IPS-NIHi7 (cell line): ENCODE data around the gene HSPA2.
"Not testable (repeated sequence)": the region's sequence is repeated elsewhere in the genome, so short reads cannot be mapped to it uniquely, and the experiment has no call there.

Source experiments
- DNase-seq: peaks from one replicate; pipeline ENCODE4 v3.0.0; 2012; ENCODE audit warnings: mixed read lengths; ENCODE audit errors: extremely low spot score

HSPA2 gene

GRCh38 chr14:64558216-64558615 is 17.7 kb downstream of the HSPA2 start:
- DNase-seq: not testable (repeated sequence)

GRCh38 chr14:64561631-64562030 is 21.1 kb downstream of the HSPA2 start:
- no peak for DNase-seq

- no peak for DNase-seq
Observed at GRCh38 chr14:64562436-64562835, 21.9 kb downstream of the HSPA2 start.

GRCh38 chr14:64563696-64564095 is 23.2 kb downstream of the HSPA2 start:
- DNase-seq: no peak

GRCh38 chr14:64566651-64567122 is 26.1 kb downstream of the HSPA2 start:
- DNase-seq: no peak

- DNase-seq: peak; percentile 49
Observed at GRCh38 chr14:64569138-64569631, 28.6 kb downstream of the HSPA2 start.

GRCh38 chr14:64569646-64570045 is 29.1 kb downstream of the HSPA2 start:
- DNase-seq: not testable (repeated sequence)

GRCh38 chr14:64572386-64573104 is 32.0 kb downstream of the HSPA2 start:
- DNase-seq: no peak

- DNase-seq: peak; percentile 49
Observed at GRCh38 chr14:64573109-64573508, 32.6 kb downstream of the HSPA2 start.

GRCh38 chr14:64574371-64575107 is 34.0 kb downstream of the HSPA2 start:
- no peak for DNase-seq

- DNase-seq: no peak
Observed at GRCh38 chr14:64577211-64577610, 36.7 kb downstream of the HSPA2 start.

GRCh38 chr14:64580467-64580866 is 39.9 kb downstream of the HSPA2 start:
- no peak for DNase-seq

GRCh38 chr14:64581363-64581762 is 40.8 kb downstream of the HSPA2 start:
- DNase-seq: no peak

GRCh38 chr14:64581817-64582216 is 41.3 kb downstream of the HSPA2 start:
- DNase-seq: no peak

GRCh38 chr14:64584190-64584589 is 43.6 kb downstream of the HSPA2 start:
- no peak for DNase-seq

GRCh38 chr14:64591809-64592208 is 51.3 kb downstream of the HSPA2 start:
- no peak for DNase-seq
